Esophagus mucosa (tissue), 1 donor: ENCODE data around the gene FDXACB1. TPM values are rescaled to one million over a fixed set of nuclear protein-coding genes. Genes with fewer than 3 reads are reported as not detected.
A peak's percentile ranks its signal among the peaks of the same experiment; 100 is the strongest.

ENCODE experiments used
- ATAC-seq: fragments of 200-7000 bp; cut with Tn5 transposase; one replicate; pipeline ENCODE4 v1.9.1; 2020
- total RNA-seq: library from RNA; stranded (reverse); gene quantifications from one replicate; pipeline ENCODE4 v1.2.4, GENCODE V29; 2023
- donor health status: DM: yes; HTN: yes; CAD: no.

Gene FDXACB1
- total RNA-seq, 1 donor from 2014 or later, result 1.8 TPM

DNA sequence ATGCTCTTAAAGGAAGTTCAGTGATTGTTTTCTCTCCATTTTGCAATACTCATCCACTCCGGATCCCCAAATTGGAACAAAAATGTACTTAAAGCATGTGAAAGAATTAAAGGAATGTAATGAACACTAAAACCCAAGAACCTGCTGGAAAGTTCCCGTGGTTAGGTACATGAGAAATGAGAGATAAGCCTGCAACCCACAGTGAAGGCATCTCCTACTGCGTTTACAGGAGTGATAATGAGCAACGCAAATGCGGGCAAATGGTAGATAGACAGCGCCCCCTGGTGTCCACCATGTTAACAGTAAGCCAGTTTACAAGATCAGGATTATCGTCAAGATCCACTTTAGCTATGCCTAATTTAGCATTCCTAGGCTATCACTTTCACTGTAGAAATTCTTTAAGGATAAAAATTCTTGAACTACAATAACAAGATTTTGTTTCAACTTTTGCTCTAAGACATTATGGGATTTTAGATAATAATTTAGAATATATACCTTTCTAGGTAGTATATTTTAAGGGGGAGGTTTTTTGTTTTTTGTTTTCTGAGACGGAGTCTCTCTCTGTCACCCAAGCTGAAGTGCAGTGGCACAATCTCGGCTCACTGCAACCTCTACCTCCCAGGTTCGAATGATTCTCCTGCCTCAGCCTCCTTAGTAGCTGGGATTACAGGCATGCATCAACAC, 37.5 kb downstream of the FDXACB1 start:
- peak; percentile 87 for ATAC-seq

- no peak for ATAC-seq
Observed at GRCh38 chr11:111840143-111840542, 38.8 kb downstream of the FDXACB1 start.

- no peak for ATAC-seq
Observed at GRCh38 chr11:111838054-111838453, 40.9 kb downstream of the FDXACB1 start.

GRCh38 chr11:111837366-111837891, 41.5 kb downstream of the FDXACB1 start:
- ATAC-seq, result no peak

DNA sequence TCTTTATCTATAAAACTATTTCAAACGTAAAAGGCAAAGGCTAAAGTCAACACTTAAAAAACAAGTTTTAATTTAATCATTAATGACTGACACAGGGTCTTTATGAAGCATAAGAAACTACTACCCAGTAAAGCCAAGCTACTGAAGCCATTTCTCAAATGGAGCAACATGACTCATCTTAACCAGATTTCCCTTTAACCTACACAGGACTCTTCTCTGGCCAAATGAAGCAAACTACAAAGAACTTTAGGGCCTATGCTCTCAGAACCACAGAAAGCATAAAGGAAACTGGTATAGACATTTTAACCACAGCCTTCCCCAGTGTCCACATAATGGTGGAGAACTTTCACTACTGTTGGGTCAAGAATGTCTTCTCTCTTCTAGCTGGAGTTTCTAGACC, 42.2 kb downstream of the FDXACB1 start:
- no peak for ATAC-seq

GRCh38 chr11:111836162-111836561, 42.8 kb downstream of the FDXACB1 start:
- ATAC-seq, result no peak

DNA sequence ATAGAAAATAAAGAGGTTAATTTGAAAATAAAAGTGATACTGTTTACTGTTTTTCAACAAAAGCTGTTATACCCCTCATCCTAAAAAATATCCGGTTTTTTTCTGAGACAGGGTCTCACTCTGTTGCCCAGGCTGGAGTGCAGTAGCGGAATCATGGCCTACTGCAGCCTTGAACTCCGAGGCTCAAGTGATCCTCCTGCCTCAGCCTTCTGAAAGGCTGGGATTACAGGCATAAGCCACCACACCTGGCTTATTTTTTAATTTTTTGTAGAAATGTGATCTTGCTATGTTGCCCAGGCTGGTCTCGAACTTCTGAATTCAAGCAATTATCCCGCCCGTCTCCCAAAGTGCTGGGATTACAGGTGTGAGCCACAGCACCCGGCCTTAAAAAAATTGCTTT, 43.3 kb downstream of the FDXACB1 start:
- no peak for ATAC-seq

GRCh38 chr11:111834432-111835163, 44.4 kb downstream of the FDXACB1 start:
- ATAC-seq, result no peak

GRCh38 chr11:111833524-111833923, 45.4 kb downstream of the FDXACB1 start:
- no peak for ATAC-seq

- no peak for ATAC-seq
Observed at GRCh38 chr11:111829185-111829968, 49.6 kb downstream of the FDXACB1 start.

DNA sequence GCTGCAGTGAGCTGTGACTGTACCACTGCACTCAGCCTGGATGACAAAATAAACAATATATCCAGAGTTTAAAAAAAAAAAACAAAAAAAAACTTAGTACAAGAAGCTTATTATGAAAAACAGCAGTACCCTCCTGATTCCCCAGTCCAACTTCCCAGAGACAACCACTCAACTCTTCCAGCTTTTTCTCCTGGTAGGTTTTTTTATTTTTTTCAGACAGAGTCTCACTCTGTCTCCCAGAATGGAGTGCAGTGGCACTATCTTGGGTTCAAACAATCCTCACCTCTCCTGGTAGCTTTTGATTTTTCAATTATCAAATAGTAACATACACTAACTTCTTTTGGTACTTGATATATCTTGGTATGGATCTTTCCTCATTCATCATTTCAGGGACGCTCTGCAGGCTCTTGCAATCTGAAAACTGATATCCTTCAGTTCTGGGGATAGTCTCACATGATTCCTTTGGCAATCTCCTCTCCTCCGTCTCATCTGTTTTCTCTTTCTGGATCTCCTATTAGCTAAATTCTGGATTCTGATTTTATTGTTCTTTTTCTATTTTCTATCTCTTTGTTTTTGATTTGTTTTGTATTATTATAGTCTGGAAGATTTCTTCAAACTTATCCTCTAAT, 52.5 kb downstream of the FDXACB1 start:
- no peak for ATAC-seq

Other genes starting within 250 kb of the FDXACB1 start
- 28.7 TPM for gene PPP2R1B, start 112.8 kb downstream of the FDXACB1 start, total RNA-seq
- 20.7 TPM for gene ALG9, start 7.6 kb downstream of the FDXACB1 start, total RNA-seq
- gene CFAP68, start 376 bp upstream of the FDXACB1 start, total RNA-seq, result 22.5 TPM
- gene CRYAB, start 32.6 kb upstream of the FDXACB1 start, total RNA-seq, result 19.6 TPM
- 0.32 TPM for gene HSPB2, start 33.6 kb upstream of the FDXACB1 start, total RNA-seq
- gene C11orf52, start 39.7 kb upstream of the FDXACB1 start, total RNA-seq, result 3.5 TPM
- gene DIXDC1, start 58.2 kb upstream of the FDXACB1 start, total RNA-seq, result 3.3 TPM
- 37.1 TPM for gene DLAT, start 146.2 kb upstream of the FDXACB1 start, total RNA-seq
- 1.6 TPM for gene PIH1D2, start 194.9 kb upstream of the FDXACB1 start, total RNA-seq
- gene NKAPD1, start 195.1 kb upstream of the FDXACB1 start, total RNA-seq, result 11.8 TPM
- 83.4 TPM for gene TIMM8B, start 207.6 kb upstream of the FDXACB1 start, total RNA-seq
- gene SDHD, start 207.7 kb upstream of the FDXACB1 start, total RNA-seq, result 109 TPM